Femur (tissue), 1 donor: ENCODE results near the gene ZNF555.
"Not testable (repeated sequence)": the region's sequence is repeated elsewhere in the genome, so short reads cannot be mapped to it uniquely, and the experiment has no call there.

Source experiments
- DNase-seq: peaks from one replicate; pipeline ENCODE4 v3.0.0-alpha.2; 2017

Gene ZNF555

GRCh38 chr19:2807379-2808128, 33.7 kb upstream of the ZNF555 start:
- no peak for DNase-seq

GRCh38 chr19:2808129-2808941, 32.9 kb upstream of the ZNF555 start:
- DNase-seq = no peak

GRCh38 chr19:2809387-2810140, 31.7 kb upstream of the ZNF555 start:
- no peak for DNase-seq

GRCh38 chr19:2810141-2811091, 30.9 kb upstream of the ZNF555 start:
- DNase-seq = no peak

- DNase-seq = no peak
Measured at GRCh38 chr19:2811221-2811722, 30.0 kb upstream of the ZNF555 start.

- no peak for DNase-seq
Measured at GRCh38 chr19:2811735-2812413, 29.4 kb upstream of the ZNF555 start.

- no peak for DNase-seq
Measured at GRCh38 chr19:2812414-2813234, 28.7 kb upstream of the ZNF555 start.

- no peak for DNase-seq
Measured at GRCh38 chr19:2813235-2814160, 27.8 kb upstream of the ZNF555 start.

GRCh38 chr19:2814426-2814825, 26.8 kb upstream of the ZNF555 start:
- no peak for DNase-seq

GRCh38 chr19:2815191-2815614, 26.1 kb upstream of the ZNF555 start:
- DNase-seq = no peak

- no peak for DNase-seq
Measured at GRCh38 chr19:2815923-2816322, 25.4 kb upstream of the ZNF555 start.

GRCh38 chr19:2816641-2817040, 24.6 kb upstream of the ZNF555 start:
- DNase-seq = no peak

- not testable (repeated sequence) for DNase-seq
Measured at GRCh38 chr19:2817237-2817829, 23.9 kb upstream of the ZNF555 start.

- DNase-seq = peak; percentile 97
Measured at GRCh38 chr19:2819540-2820111, 21.6 kb upstream of the ZNF555 start, which contains the start of gene ZNF554. ZNF554 (plus strand) TSS chr19:2819868; CDS start chr19:2820072, 204 bp downstream.

GRCh38 chr19:2820112-2820702, 21.1 kb upstream of the ZNF555 start:
- DNase-seq = no peak

- DNase-seq = no peak
Measured at GRCh38 chr19:2822846-2823245, 18.4 kb upstream of the ZNF555 start.

- DNase-seq = no peak
Measured at GRCh38 chr19:2823646-2824045, 17.6 kb upstream of the ZNF555 start.

- DNase-seq = no peak
Measured at GRCh38 chr19:2824129-2824528, 17.1 kb upstream of the ZNF555 start.
